ENCODE measurements around the gene CAPN14. TPM values are rescaled to one million over a fixed set of nuclear protein-coding genes. Genes with fewer than 3 reads are reported as not detected.

CAPN14 gene
- total RNA-seq, 3 donors from 2014 or later, result 0.09 to 0.14 TPM; not detected in 1

DNA sequence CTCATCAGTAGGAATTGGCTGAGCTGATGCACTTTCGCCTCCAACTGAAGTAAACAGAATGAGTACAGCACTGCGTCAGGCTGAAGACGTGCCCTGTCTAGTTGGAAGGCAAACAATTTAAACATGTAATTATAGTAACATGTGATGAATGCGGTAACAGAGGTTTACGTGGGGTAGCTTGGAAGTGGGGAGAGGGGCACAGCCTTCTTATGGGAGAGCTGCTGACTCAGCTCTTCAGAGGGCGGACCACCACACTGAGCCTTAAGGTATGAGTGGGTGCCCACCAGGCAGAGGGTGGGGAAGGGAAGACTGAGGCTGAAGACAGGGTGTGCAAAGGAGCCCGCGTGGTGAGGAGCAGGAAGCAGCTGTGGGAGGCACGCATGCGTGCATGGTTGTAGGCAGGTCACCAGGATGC lies 10.4 kb upstream of the CAPN14 start:
- Histone ChIP-seq H3K9me3 (no peaks in the 10 kb centered on the region), H3K4me3 (no peak overlapping the region), H3K4me1 (ENCODE audit: low read depth) (no peaks in the 10 kb centered on the region), H3K36me3 (ENCODE audit: low read depth) (no peaks in the 10 kb centered on the region)
- intact Hi-C loops (cut with DNase I, micrococcal nuclease), result no loop called here
- no peak for ATAC-seq
- TF ChIP-seq, protein P1, sequence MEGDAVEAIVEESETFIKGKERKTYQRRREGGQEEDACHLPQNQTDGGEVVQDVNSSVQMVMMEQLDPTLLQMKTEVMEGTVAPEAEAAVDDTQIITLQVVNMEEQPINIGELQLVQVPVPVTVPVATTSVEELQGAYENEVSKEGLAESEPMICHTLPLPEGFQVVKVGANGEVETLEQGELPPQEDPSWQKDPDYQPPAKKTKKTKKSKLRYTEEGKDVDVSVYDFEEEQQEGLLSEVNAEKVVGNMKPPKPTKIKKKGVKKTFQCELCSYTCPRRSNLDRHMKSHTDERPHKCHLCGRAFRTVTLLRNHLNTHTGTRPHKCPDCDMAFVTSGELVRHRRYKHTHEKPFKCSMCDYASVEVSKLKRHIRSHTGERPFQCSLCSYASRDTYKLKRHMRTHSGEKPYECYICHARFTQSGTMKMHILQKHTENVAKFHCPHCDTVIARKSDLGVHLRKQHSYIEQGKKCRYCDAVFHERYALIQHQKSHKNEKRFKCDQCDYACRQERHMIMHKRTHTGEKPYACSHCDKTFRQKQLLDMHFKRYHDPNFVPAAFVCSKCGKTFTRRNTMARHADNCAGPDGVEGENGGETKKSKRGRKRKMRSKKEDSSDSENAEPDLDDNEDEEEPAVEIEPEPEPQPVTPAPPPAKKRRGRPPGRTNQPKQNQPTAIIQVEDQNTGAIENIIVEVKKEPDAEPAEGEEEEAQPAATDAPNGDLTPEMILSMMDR (IDR thresholded peaks at IDR 0.05), result no peak
- no peak for DNase-seq

DNA sequence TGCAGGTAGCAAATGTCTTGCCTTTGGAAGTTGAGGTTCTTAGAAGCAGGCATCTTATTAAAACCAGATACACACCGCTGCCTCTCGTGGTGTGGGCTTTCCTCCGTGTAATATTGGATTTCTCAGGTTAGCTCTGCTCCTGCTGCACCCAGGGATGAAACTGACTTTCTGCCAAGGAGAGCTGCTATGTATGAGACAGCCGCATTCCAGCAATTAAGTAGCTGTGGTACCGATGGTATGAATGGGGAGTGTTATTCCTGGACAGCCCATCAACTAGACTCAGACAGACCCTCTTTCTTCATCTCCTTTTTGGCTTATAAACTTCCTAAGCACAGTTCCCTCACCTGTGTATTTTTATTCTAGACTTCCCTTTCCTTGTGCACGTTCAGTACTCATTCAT lies 9.8 kb upstream of the CAPN14 start:
- H3K36me3 ChIP-seq (ENCODE audit: low read depth), result no peaks in the 10 kb centered on the region
- H3K4me1 ChIP-seq (ENCODE audit: low read depth), result no peaks in the 10 kb centered on the region
- DNase-seq (no peak), ATAC-seq (no peak)
- no peaks in the 10 kb centered on the region for H3K9me3 ChIP-seq
- TF ChIP-seq, protein P1 (IDR thresholded peaks at IDR 0.05), result no peak
- H3K4me3 ChIP-seq, result no peak overlapping the region
- intact Hi-C loops (cut with DNase I, micrococcal nuclease), result no loop called here

DNA sequence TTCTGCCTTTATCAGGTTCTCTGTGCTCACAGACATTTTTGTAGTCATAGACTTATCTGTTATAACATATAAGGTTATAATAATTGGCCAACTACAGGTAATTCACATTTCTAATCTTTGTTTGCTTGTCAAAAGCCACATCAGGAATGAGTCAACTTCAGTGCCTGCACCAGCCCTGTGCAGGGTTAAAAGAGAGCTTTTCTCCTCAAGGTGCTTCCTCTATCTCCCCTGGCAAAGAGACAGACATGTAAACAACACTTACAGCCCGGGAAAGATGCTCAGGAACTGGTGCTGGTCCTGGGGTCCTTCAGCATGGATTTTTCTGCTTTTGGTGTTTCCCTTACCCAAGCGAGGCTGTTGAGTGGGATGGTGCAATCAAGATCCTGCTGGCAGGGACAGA lies 9.0 kb upstream of the CAPN14 start:
- intact Hi-C loops (cut with DNase I, micrococcal nuclease), result no loop called here
- ATAC-seq (no peak), DNase-seq (no peak)
- Histone ChIP-seq H3K36me3 (ENCODE audit: low read depth) (no peaks in the 10 kb centered on the region), H3K4me3 (no peak overlapping the region), H3K4me1 (ENCODE audit: low read depth) (no peaks in the 10 kb centered on the region), H3K9me3 (no peaks in the 10 kb centered on the region)
- TF ChIP-seq, protein P1 (IDR thresholded peaks at IDR 0.05), result no peak

DNA sequence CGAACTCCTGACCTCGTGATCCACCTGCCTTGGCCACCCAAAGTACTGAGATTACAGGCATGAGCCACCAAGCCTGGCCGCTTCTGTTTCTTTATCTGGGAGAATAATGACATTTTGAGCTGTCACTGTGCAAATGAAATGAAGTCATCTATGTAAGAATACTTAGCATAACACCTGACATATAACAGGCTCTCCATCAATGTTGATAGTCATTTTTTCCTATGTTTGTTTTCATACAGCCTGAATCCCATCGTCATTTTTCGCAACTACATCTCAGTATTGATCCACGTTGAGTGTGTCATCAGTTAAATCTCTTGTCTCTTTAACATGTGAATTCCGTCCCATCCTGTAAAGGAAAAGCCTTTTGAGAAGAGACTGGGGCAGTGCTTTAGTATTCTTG lies 6.4 kb upstream of the CAPN14 start:
- Histone ChIP-seq H3K36me3 (ENCODE audit: low read depth) (no peaks in the 10 kb centered on the region), H3K9me3 (no peaks in the 10 kb centered on the region), H3K4me3 (no peak overlapping the region), H3K4me1 (ENCODE audit: low read depth) (no peaks in the 10 kb centered on the region)
- no peak for ATAC-seq
- intact Hi-C loops (cut with DNase I, micrococcal nuclease), result no loop called here
- TF ChIP-seq, protein P1 (IDR thresholded peaks at IDR 0.05), result no peak
- DNase-seq, result no peak

DNA sequence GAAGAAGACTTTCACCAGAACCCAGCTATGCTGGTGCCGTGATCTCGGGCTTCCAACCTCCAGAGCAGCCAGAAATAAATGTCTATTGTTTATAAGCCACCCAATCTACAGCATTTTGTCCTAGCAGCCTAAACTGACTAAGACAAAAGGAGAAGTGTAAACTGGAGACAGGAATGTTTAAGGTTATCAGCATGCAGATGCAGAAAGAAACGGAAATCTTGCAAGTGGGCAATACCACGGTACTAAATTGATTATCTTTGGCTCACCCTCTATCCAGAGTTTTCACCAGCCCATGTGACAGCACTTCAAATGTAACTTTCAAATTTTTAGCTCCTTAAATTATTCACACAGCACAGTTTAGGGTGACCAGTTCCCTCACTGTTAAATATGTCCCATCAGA lies 5.7 kb upstream of the CAPN14 start:
- ATAC-seq (no peak), DNase-seq (no peak)
- TF ChIP-seq, protein P1 (IDR thresholded peaks at IDR 0.05), result no peak
- H3K4me3 ChIP-seq, result no peak overlapping the region
- no peaks in the 10 kb centered on the region for H3K36me3 ChIP-seq (ENCODE audit: low read depth)
- H3K9me3 ChIP-seq, result no peaks in the 10 kb centered on the region
- no peaks in the 10 kb centered on the region for H3K4me1 ChIP-seq (ENCODE audit: low read depth)
- intact Hi-C loops (cut with DNase I, micrococcal nuclease), result no loop called here

DNA sequence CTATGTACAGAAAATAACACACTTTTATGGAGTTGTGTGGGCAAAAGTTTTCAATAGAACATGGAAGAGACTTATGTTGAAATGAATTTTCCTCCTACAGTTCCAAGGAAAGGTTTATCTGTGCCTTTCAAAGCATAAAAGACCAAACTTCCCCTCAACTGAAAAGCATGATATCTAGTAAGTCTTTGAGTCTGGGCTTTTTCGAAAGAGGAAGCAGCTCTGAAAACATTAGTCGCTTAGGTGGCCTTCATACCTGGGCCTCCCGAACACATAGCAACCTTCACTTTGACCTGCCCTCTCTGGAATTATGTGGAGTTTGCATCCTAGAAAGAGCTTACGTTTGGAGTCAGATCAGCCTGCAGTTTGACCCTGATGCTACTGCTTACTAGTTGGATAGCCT lies 4.8 kb upstream of the CAPN14 start:
- intact Hi-C loops (cut with DNase I, micrococcal nuclease), result no loop called here
- TF ChIP-seq, protein P1 (IDR thresholded peaks at IDR 0.05), result no peak
- Histone ChIP-seq H3K9me3 (no peaks in the 10 kb centered on the region), H3K4me1 (ENCODE audit: low read depth) (no peaks in the 10 kb centered on the region), H3K36me3 (ENCODE audit: low read depth) (no peaks in the 10 kb centered on the region), H3K4me3 (no peak overlapping the region)
- no peak for ATAC-seq
- no peak for DNase-seq
